Transverse colon (tissue), 4 donors: ENCODE measurements around the gene EPM2A.

ENCODE experiments used
- CTCF ChIP-seq, 5 experiments: fragments of 200-600 bp in 3 of 5; fragments of 450-650 bp in 2 of 5; sonication (generic) in 3 of 5; IDR thresholded peaks; 1 replicate in 2 of 5; 2 replicates in 3 of 5; pipeline ENCODE4 v1.5.1; 2016 to 2017; ENCODE audit warnings: antibody characterized with exemption in 5 of 5, inconsistent platforms in 3 of 5, mild to moderate bottlenecking in 2 of 5, moderate library complexity in 1 of 5
- POLR2AphosphoS5 ChIP-seq, 3 donors: sonication (generic); formaldehyde crosslinking; IDR thresholded peaks; one replicate each; pipeline ENCODE4 v1.6.1; 2016; ENCODE audit warnings: antibody characterized with exemption in 3 of 3

GRCh38 chr6:145761584-145761983 lies 26.3 kb upstream of the EPM2A start:
- TF ChIP-seq CTCF (IDR thresholded peaks at IDR 0.05): no peak
- no peak for TF ChIP-seq POLR2AphosphoS5 (IDR thresholded peaks at IDR 0.05)
